Thymus (tissue), 11 donors: Measurements from ENCODE around the gene SPON2. TPM values are rescaled to one million over a fixed set of nuclear protein-coding genes. Genes with fewer than 3 reads are reported as not detected.

Source experiments
- DNase-seq, 9 donors: peaks; one replicate each; pipeline ENCODE4 v3.0.0-alpha.2; 2013; ENCODE audit warnings: low spot score in 9 of 9, low read depth in 6 of 9, missing footprints in 1 of 9
- H3K27ac ChIP-seq, 2 donors: one replicate each; pipeline ENCODE4 v1.5.1; 2013; ENCODE audit warnings: control low read depth in 1 of 2, low read depth in 1 of 2, low read length in 1 of 2, mild to moderate bottlenecking in 1 of 2, moderate library complexity in 1 of 2
- H3K27me3 ChIP-seq, 2 donors: one replicate each; pipeline ENCODE4 v1.5.1; 2013; ENCODE audit warnings: low read length in 1 of 2; ENCODE audit not compliant: control insufficient read depth in 2 of 2, insufficient read depth in 1 of 2
- H3K36me3 ChIP-seq, 2 donors: one replicate each; pipeline ENCODE4 v1.5.1; 2013; ENCODE audit warnings: low read length in 1 of 2, mild to moderate bottlenecking in 1 of 2, moderate library complexity in 1 of 2; ENCODE audit not compliant: control insufficient read depth in 2 of 2, insufficient read depth in 2 of 2
- H3K4me1 ChIP-seq, 2 donors: one replicate each; pipeline ENCODE4 v1.5.1; 2013; ENCODE audit warnings: low read length in 2 of 2; ENCODE audit not compliant: control insufficient read depth in 2 of 2, insufficient read depth in 2 of 2
- H3K4me3 ChIP-seq, 2 donors: one replicate each; pipeline ENCODE4 v1.5.1; 2013; ENCODE audit warnings: low read length in 2 of 2, control low read depth in 1 of 2, mild to moderate bottlenecking in 1 of 2
- H3K9me3 ChIP-seq, 2 donors: one replicate each; pipeline ENCODE4 v1.5.1; 2013; ENCODE audit warnings: low read length in 1 of 2, mild to moderate bottlenecking in 1 of 2; ENCODE audit not compliant: control insufficient read depth in 2 of 2, insufficient read depth in 1 of 2
- WGBS: extraction: QIAGEN DNeasy Blood & Tissue Kit; methylation state at CpG from one replicate; pipeline ENCODE4 v1.1.7; 2013; 5-methylcytosine and 5-hydroxymethylcytosine counted together
- polyA plus RNA-seq: library from polyadenylated mRNA; stranded (reverse); fragments of 200-250 nt; gene quantifications from one replicate; pipeline ENCODE4 v1.2.3, GENCODE V29; 2013
- total RNA-seq: library from RNA; stranded (reverse); fragments of 120-200 nt; gene quantifications from one replicate; pipeline ENCODE4 v1.2.4, GENCODE V29; 2013
- donor health status: healthy.

Gene SPON2
- total and polyA plus RNA-seq, 2 donors, result 5.3 to 48.2 TPM

DNA sequence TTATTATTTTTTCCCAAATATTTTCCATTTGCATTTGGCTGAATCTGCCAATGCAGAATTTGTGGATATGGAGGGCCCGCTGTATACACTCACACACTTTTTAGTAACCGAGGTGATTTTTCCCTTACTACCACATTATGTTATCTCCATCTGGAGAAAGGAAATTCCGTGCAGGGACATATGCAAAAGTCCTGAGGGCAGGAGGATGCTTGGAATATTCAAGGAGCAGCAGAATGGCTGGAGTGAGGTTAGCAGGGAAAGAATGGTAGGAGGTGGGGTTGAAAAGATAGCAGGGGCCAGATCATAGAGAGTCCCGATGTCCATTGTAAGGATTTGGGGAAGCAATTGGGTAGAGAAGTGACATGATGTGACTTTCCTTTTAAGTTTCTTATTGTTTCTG lies 47.6 kb downstream of the SPON2 start:
- H3K27ac ChIP-seq, result no peak overlapping the region
- H3K9me3 ChIP-seq, result no peaks in the 10 kb centered on the region
- WGBS, result 88% methylated on average over 4 of the region's 4 CpGs
- H3K4me1 ChIP-seq, result no peaks in the 10 kb centered on the region
- H3K4me3 ChIP-seq, result no peak overlapping the region
- no peaks in the 10 kb centered on the region for H3K36me3 ChIP-seq
- peaks cover 0 to 3% of the 10 kb centered on the region in 2 donors for H3K27me3 ChIP-seq
- no peak for DNase-seq

DNA sequence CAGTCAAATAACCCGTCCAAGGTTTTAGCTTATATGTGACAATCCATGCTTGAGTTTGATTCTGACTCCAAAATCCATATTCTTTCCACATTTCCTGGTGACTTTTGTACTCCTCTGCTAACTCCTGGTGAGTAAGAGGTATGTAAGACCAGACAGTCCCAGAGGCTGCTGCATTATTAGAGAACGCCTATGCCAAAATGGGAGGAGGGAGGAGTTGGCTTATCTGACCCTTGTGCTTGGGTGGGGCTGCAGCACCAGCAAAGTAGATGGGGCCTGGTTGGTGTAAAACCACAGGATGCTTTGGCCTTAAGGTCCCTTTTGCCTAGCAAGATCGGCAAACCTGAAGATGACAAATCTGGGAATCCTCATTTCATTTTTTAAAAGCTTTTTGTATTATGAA lies 49.9 kb downstream of the SPON2 start:
- Histone ChIP-seq H3K4me1 (no peaks in the 10 kb centered on the region), H3K27me3 (peaks cover 0 to 4% of the 10 kb centered on the region in 2 donors), H3K27ac (no peak overlapping the region), H3K4me3 (no peak overlapping the region), H3K9me3 (no peaks in the 10 kb centered on the region), H3K36me3 (no peaks in the 10 kb centered on the region)
- no peak for DNase-seq
- 97% methylated on average over 3 of the region's 3 CpGs for WGBS

Other genes starting within 250 kb of the SPON2 start
- gene GAK, start 240.3 kb downstream of the SPON2 start, total RNA-seq, result 47.5 TPM
- 230 TPM for gene GAK, start 240.3 kb downstream of the SPON2 start, polyA plus RNA-seq
- gene TMEM175, start 240.1 kb downstream of the SPON2 start, total RNA-seq, result 10.9 TPM
- gene TMEM175, start 240.1 kb downstream of the SPON2 start, polyA plus RNA-seq, result 87.1 TPM
- 11.3 TPM for gene DGKQ, start 199.0 kb downstream of the SPON2 start, total RNA-seq
- 24.1 TPM for gene DGKQ, start 199.0 kb downstream of the SPON2 start, polyA plus RNA-seq
- 12.6 TPM for gene IDUA, start 185.5 kb downstream of the SPON2 start, total RNA-seq
- gene IDUA, start 185.5 kb downstream of the SPON2 start, polyA plus RNA-seq, result 27.4 TPM
- 0.14 TPM for gene SLC26A1, start 179.2 kb downstream of the SPON2 start, total RNA-seq
- gene SLC26A1, start 179.2 kb downstream of the SPON2 start, polyA plus RNA-seq, result 0.41 TPM
- 1.7 TPM for gene FGFRL1, start 161.0 kb downstream of the SPON2 start, total RNA-seq
- gene FGFRL1, start 161.0 kb downstream of the SPON2 start, polyA plus RNA-seq, result 6.2 TPM
- gene RNF212, start 59.0 kb downstream of the SPON2 start, total RNA-seq, result 1.1 TPM
- gene RNF212, start 59.0 kb downstream of the SPON2 start, polyA plus RNA-seq, result 11.2 TPM
- 98.2 TPM for gene CTBP1, start 76.5 kb upstream of the SPON2 start, total RNA-seq
- gene CTBP1, start 76.5 kb upstream of the SPON2 start, polyA plus RNA-seq, result 188 TPM
- gene MAEA, start 117.3 kb upstream of the SPON2 start, total RNA-seq, result 45.4 TPM
- 113 TPM for gene MAEA, start 117.3 kb upstream of the SPON2 start, polyA plus RNA-seq
- 3.9 TPM for gene UVSSA, start 174.6 kb upstream of the SPON2 start, total RNA-seq
- gene UVSSA, start 174.6 kb upstream of the SPON2 start, polyA plus RNA-seq, result 15.4 TPM
- gene NKX1-1, start 233.9 kb upstream of the SPON2 start, total RNA-seq, result 0.05 TPM
- gene NKX1-1, start 233.9 kb upstream of the SPON2 start, polyA plus RNA-seq, result not detected